ENCODE measurements around the gene DYNC2I2.

DNA sequence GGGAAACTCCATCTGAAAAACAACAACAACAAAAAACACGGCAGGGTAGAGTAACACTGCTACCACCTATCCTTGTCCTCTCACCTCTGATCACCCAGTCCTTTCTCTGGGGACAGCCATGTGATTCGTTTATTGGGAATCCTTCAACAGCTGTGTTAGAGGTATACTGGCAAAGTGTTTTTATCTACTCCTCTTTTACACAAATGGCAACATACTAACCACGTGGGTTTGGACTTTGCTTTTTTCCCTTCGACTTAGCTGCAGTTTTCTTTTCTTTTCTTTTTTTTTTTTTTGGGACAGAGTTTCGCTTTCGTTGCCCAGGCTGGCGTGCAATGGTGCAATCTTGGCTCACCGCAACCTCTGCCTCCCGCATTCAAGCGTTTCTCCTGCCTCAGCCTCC lies 21.1 kb upstream of the DYNC2I2 start:
- no peak for TF ChIP-seq POLR2A (IDR thresholded peaks at IDR 0.05)
- TF ChIP-seq, protein P1, sequence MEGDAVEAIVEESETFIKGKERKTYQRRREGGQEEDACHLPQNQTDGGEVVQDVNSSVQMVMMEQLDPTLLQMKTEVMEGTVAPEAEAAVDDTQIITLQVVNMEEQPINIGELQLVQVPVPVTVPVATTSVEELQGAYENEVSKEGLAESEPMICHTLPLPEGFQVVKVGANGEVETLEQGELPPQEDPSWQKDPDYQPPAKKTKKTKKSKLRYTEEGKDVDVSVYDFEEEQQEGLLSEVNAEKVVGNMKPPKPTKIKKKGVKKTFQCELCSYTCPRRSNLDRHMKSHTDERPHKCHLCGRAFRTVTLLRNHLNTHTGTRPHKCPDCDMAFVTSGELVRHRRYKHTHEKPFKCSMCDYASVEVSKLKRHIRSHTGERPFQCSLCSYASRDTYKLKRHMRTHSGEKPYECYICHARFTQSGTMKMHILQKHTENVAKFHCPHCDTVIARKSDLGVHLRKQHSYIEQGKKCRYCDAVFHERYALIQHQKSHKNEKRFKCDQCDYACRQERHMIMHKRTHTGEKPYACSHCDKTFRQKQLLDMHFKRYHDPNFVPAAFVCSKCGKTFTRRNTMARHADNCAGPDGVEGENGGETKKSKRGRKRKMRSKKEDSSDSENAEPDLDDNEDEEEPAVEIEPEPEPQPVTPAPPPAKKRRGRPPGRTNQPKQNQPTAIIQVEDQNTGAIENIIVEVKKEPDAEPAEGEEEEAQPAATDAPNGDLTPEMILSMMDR (IDR thresholded peaks at IDR 0.05), result no peak

Data from prostate gland (tissue), 2 donors.